OCI-M1 (cell line): ENCODE results near the gene CDH13.

Source experiments
- DNase-seq: peaks from one replicate; lab custom pipeline; 2025; lab: John Stamatoyannopoulos, UW

The CDH13 gene

DNA sequence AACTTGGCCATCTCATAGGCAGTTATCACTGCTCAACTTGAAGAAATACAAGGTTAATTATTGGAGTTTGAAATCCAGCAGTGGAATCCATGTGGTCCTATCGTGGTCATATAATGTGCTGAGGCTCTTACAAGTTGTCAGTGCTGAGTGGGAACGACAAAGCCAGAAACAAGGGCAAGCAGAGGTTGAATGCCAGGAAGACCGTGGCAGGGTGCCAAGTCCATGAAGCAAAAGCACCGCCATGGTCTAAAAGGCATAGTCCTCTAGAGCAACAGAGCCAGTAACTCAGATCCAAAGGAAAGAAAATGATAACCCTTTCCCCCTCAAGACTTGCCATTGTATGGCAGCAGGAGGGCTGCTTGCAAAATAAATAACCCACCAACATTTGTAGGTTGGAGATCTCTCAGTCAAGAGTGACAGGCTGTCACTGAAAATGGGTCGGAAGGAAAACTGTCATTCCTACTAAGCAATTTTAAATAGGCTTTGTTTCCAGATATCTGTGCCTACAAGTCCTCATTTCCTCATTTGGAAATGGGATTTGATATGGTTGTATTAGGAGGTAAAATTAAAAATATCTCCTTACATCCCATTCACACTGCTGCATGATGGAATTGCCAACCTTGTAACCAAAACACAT lies 1144.7 kb downstream of the CDH13 start:
- DNase-seq = no peak

DNA sequence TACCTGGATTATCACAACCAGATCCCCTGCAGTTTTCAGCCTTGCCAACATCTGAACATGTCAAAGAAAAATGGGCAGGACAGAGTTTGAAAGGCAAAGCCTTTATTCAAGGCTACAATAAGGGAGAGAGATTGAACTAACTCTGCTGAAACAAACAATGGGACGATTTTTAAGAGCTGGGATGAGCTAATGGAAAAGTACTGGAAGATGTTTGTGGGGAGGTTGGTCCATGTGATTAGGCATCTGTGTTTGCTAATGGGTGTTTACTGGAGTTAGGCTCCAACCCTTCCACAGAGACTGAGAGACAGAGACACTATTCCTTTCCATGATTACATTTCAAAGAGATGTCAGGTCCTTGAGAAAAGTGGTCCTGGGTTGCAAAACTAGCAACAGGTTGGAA lies 1146.0 kb downstream of the CDH13 start:
- no peak for DNase-seq

DNA sequence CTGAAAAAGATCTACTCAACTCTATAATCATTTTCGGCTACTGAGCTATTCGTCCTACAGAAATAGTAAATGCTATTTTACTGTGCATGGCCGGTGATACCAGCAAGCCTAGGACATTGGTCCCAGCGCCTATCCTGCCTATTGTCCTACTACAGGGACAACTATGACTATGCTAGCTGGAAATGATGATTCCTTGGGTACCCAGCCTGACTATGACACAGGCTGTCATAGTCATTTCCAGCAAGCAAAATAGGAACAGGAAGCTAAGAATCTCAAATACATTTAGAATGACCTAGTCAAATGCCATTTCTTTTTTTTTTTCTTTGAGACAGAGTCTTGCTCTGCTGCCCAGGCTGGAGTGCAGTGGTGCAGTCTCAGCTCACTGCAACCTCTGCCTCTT lies 1147.3 kb downstream of the CDH13 start:
- DNase-seq = no peak

DNA sequence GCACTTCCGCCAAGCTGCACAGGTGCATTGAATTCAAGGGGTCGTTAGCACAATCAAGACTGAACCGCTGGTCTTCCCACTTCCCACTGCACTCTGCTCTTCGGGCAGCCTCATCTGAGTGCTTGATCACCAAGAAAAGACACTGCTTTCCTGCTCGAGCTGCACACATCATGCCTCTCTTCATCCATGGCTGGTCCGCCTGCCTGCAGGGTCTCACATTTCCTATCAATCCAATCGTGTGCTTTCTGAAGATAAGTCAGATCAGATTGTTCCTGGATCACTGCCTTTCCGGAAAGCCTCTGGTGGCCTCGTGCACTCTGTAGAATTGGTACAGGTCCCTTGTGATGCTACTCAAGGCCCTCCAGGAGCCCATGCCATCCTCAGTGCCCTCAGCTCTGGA lies 1150.2 kb downstream of the CDH13 start:
- DNase-seq = no peak

DNA sequence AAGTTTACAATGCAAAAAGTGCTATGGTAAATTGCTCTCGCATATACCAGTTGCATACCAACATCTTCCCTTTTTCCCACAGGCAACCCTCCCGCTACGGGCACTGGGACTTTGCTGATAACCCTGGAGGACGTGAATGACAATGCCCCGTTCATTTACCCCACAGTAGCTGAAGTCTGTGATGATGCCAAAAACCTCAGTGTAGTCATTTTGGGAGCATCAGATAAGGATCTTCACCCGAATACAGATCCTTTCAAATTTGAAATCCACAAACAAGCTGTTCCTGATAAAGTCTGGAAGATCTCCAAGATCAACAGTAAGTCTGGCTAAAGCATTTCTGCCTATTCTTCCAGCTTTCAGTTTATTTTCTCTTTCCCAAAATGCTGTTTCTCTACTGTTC lies 1153.1 kb downstream of the CDH13 start:
- DNase-seq = no peak

DNA sequence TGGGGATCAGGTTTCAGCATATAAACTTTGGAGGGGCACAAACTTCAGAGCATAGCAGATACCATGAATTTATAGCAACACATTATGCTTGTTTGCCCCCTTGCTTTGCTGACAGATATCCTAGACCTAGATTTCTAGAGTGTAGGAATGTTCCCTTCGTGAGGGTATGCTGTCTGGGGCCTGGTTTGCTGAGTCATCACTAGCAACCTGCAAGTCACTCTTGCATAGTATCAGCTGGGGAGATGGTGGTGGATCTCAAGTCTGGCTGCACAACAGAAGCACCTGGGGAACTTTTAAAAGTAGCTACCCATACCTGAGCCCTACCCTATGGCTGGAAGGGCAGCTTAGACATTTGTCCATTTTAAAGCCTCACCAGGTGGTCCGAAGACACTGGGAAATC lies 1158.7 kb downstream of the CDH13 start:
- DNase-seq = no peak

DNA sequence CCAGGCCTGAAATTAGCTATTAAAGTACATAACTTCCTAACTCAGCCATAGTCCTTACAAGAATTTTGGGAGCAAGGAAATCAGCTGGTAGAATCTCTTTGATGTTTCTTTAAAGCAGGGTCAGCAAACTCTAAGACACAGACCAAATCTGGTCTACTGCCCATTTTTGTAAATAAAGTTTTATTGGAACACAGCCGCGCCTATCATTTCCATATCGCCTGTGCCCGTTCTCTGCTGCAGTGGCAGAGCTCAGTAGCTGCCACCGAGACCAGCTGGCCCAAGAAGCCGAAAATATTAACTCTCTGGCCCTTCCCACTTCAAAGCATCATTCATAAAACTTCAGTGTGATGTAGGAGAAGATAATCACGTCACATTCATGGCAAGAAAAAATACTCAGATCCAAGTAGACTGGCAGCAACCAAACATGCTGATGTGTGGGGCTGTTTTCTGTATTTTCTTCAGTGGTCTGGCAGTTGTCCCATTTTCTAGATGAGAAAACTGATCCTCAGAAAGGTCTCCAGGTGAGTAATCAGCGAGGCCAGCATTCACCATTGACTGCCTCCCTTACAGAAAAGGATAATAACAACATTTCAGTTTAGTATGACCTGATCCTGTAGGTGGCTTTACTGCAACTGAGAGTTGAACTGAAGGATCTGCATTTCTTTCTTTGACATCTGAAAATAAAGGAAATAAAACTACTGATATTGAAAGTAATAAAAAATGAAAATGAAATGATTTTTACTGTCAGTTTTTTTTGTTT lies 1163.1 kb downstream of the CDH13 start:
- no peak for DNase-seq

DNA sequence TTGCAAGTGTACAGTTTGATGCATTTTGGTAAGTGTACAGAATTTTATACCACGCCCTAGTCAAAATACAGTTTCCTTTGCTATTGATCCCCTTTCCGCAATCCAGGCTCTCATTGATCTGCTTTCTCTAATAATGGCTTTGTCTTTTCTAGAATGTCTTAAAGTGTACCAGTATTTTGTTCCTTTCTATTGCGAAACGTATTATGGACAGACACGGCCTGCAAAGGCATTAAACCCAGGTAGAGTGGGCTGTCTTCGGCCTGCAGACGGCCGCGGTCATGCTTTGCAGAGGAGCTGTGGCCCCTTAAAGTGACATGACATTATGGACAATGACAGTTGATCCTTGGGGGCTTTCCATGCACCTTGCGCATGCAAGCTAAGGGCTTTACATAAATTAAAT lies 1165.1 kb downstream of the CDH13 start:
- DNase-seq = no peak

DNA sequence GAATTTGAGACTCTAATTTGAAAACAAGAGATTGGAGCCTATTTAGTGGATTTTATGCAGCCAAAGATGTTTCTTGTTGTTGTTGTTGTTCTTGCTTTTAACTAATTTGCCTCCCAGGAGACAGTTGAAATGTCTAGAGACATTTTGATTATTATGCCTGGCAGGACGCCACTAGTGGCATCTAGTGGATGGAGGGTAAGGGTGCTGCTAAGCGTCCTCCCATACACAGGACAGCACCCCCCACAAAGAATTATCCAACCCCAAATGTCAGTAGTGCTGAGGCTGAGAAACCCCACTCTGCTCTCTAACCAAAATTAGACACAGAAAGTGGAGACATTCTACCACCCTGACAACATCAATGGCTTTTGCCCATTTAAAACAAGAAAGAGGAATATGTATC lies 1165.6 kb downstream of the CDH13 start:
- DNase-seq = peak; percentile 9

DNA sequence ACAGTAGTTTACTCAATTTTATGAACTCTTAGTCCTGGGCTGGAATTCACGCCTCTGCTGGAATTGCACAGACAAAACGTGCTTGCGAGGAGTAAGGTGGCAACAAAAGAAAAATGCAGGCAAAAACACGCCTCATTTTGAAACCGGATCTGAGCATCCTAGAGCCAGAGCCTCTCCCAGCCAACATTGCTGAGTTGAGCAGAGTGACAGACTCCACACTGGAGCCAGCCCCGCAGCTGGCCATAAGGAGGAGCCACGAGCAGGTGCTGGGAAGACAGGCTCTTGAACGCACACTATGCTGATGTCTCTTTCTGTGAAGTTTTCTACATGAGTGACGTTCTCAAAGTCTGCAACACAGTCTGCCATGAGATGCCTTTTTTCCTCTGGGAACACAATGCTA lies 1166.4 kb downstream of the CDH13 start:
- no peak for DNase-seq

DNA sequence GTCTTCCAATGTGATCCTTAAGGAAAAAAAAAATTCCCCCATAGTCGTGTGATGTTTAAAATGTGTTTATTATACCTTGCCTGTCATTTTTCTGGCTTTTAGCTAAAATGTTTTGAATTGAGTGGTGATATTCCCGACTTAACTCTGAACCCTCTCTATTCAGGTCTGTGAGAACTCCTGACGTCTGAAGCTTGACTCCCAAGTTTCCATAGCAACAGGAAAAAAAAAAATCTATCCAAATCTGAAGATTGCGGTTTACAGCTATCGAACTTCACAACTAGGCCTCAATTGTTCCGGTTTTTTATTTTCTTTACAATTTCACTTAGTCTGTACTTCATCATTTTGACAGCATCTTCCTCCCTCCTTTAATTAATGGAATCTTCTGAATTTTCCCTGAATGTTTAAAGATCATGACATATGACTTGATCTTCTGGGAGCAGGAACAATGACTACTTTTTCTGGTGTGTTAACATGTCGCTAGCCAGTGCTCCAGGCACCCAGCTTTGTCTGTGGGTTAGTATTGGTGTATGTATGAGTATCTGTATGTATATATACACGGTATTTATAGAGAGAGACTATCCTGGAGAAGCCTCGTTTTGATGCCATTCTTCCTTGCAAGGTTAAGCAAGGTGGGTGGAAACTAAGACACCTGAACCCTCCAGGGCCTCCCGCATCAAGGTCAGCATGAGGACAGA lies 1168.2 kb downstream of the CDH13 start:
- no peak for DNase-seq

DNA sequence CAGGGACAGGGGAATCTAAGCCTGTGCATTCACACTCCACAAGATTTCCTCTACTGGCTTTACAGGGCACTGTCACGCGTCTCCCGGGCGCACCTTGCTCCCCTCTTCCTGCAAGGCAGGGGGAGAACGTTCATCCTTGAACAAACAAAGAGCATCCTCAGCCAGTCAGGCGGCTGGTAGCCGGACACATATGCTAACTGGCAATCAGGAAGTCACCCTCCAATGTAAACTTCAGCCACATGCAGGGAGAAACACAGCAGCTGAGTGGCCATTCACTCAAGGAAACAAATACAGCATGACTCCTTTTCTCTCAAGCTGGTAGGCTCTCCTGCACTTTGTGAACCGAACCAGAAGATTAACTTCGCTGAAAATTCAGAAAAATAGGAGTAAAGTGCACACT lies 1170.2 kb downstream of the CDH13 start:
- no peak for DNase-seq

DNA sequence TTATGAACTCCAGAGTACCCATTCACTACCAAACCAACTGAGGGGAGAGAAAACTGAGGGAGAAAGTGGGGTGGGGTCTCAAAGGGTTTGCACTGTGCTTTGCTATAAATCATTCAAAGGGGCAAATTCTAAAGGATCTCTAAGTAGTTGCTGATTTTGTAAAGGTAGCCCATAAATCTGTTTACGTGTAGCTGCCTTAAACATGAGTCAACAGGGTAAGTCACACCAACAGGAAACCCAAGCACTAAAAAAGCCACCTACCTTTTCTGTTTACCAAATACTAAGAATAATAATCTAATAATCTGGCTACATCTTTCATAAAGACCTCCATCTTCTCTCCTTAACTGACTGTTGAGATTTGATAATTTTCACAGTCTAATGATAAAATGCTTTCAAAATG lies 1172.6 kb downstream of the CDH13 start:
- DNase-seq = no peak

DNA sequence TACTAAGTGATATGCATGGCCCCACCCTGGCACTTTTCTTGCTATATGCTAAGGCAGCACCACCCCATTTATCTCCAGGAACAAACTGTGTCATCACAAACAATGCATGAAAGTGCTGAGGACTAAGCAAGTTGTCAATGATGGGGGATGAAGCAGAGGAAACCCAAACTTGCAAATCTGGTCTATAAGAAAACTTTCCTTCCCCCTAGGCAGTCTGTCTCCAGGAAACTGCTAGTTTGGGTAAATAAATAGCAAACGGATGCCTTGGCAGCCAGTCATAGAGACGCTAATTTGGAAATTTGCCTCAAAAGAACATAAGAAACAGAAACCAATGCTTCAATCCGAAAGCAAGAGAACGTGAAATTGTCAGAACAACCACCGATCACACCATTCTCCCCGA lies 1175.4 kb downstream of the CDH13 start:
- DNase-seq = no peak

DNA sequence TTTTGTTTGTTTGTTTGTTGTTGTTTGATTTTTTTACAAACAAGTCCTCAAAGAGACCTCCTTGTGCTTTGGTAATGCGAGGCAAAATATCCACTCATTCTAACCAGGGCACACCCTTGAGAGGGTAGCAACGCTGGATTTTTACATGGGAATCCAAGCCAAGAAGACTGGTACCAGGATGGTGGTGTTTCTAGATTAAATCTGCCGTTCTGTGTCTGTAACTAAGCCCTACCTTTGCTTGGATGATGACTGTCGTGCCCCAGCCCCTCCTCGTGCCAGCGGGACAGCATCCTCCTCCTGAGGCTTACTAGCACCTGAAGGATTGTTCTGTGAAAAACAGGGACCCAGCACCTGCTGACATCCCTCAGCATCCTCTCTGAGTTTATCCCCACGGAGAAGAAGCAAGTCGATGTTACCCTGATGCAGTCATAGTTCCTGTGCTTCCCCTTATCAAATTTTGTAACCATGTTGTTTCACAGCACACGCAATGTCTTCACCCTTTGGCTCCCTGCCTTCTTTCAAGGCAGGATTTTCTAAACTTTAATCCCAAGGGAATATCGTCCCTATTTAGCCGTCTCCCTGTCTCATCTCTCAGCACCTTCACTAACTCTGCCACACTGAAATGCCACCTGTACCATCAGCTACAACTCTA lies 1175.9 kb downstream of the CDH13 start:
- no peak for DNase-seq

DNA sequence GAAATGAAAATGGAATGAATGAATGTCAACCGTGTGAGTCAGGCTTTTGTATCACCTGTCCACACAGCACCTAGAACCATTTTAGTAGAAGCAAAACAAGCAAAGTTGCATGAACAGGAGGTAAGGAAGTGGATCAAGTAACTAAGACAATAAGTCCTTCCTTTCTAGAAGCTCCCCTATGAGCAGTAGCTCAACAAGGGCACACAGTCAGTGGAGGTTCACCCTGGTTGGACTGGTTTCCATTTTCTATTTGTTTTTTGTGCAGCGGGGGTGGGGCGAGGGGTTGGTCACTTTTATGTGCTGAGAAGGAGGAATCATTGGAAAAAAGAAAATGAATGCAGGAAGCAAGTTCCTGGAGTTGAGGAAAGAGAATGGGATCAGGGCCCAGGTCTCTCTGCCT lies 1177.0 kb downstream of the CDH13 start:
- no peak for DNase-seq

DNA sequence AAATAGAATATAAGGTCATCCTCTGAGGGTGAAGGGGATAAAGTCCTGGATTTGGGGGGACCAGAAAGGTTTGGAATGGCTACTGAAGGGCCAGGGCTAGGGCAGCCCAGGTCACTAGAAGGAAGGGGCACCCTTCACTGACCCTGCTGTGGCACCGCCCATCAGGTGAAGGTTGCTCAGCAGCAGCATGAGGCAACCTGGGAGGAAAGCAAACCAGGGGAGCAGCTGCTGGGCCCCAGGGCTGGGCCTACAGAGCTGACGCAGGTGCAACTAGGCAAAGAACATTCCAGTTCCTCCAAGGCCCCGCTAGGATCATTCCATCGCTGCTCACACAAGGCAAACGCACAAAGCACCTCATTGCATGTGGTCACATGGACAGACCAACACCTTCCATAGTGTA lies 1177.6 kb downstream of the CDH13 start:
- DNase-seq = no peak

DNA sequence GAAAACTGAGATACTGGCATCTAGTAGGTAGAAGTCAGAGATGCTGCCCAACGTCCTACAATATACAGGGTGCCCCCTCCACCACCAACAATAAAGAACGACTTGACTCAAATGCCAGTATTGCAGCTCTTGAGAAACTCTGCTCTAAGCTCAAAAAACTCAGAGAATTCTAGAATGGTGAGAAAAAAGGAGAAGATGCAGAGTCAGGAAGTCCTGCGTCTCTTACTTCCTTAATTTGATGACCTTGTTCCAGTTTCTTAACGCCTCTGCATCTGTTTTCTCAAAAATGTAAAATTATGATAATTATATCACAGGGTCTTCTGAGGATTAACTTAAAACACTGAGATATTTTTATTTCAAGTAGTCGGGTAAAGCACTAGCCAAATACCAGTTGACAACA lies 1179.3 kb downstream of the CDH13 start:
- peak; percentile 38 for DNase-seq

DNA sequence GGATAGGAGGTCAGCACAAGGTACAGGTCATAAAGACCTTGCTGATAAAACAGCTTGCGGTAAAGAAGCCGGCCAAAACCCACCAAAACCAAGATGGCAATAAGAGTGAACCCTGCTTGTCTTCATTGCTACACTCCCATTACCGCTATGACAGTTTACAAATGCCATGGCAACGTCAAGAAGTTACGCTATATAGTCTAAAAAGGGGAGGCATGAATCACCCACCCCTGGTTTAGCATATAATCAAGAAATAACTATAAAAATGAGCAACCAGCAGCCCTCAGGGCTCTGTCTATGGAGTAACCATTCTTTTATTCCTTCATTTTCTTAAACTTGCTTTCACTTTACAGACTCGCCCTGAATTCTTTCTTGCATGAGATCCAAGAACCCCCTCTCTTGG lies 1180.0 kb downstream of the CDH13 start:
- DNase-seq = no peak

DNA sequence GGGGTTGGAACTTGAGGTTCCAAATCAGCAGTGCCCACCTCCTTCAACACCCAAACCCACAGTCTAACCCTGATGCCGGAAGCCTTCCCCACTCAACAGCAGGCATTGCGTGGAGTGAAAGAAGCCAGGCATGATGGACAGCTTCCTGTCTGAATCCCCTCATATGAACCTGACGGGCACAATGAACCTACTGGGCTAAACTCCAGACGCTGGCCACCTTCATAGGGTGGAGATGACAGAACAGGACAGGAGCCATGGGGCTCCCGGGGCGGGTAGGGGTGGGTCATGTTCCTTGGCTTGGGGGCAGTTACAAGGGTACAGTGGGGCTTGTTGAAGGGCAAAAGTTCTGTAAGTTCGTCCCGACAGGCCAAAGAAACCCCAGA lies 1180.5 kb downstream of the CDH13 start:
- DNase-seq = no peak

DNA sequence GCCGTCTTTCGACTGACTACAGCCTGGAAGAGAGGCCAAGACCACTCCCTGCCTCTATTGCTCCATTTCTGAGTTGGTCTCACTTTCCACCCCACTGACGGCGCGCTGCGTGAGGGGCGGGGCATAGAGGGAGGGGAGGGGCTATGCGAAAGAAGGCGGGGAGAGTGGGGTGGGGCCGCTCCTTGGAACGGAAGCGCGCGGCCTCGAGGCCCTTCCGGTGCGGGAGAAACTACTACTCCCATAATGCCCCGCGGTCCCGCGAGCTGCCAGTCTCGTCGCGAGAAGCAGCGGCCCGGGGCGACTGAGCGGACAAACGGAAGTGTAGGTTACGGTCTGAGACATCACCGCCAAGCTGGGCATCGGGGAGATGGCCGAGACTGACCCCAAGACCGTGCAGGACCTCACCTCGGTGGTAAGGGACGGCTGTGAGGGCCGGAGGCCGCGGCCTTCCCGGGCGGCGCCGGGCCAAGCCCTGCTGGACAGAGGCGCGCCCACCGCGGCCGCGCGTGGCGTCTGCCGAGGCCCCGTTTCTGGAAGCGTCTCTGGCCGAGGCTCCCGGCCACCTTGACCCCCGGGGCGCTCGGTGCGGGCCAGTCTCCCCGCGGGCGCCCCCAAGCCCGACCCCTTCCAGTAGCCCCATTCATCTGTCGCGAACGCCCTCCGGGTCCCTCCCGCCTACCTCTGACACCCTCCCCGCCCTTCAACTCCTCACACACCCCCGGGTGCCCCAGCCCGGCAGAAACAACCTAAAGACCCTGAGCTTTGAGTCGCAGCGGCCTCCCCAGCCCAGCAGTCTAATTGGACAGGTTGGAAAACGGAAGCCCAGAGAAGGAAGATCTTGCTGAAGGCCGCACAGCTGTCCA lies 1181.2 kb downstream of the CDH13 start, which contains the start of gene HSBP1:
Gene HSBP1, plus strand, starts transcription at position 269 of the 863 bp plus-strand sequence. Its CDS starts 99 bp downstream, at position 368.
- DNase-seq = peak; percentile 96

DNA sequence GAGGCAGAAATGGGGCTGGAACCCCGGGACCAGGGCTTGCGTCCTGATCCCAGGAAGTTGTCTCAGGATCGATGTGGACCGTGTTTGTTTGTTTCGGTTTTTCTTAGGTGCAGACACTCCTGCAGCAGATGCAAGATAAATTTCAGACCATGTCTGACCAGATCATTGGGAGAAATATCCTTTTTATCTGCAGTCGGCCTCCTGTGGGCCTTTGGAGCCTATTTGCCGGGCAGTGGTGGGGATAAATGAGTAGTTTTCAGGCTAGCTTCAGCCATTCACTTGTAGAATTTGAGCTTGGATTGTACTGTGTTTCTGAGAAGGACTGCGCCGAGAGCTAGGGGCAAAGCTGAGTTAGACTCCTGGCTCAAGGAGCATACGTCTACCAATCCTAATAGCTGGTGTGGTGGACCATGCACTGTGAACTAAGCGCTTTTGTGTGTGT lies 1181.8 kb downstream of the CDH13 start:
- DNase-seq = no peak
